ENCODE data around the gene CSTF1. TPM values are rescaled to one million over a fixed set of nuclear protein-coding genes. Genes with fewer than 3 reads are reported as not detected.
A peak's percentile ranks its signal among the peaks of the same experiment; 100 is the strongest.

CSTF1 gene
- total and polyA plus RNA-seq, 2 donors (not counting 1 experiment from before 2014, with no cell fraction given): 31.2 to 55.2 TPM

- Histone ChIP-seq H3K27me3 (ENCODE audit: control insufficient read depth, insufficient read depth, low read length) (no peaks in the 10 kb centered on the region), H3K79me2 (ENCODE audit: control insufficient read depth, insufficient read depth, low read length) (peaks cover 51% of the 10 kb centered on the region), H3K4me1 (ENCODE audit: control insufficient read depth, extremely low read depth, insufficient read depth, low read length) (no peaks in the 10 kb centered on the region), H3K4me2 (ENCODE audit: extremely low read depth, insufficient read depth, low read length) (no peak overlapping the region), H3K27ac (ENCODE audit: insufficient read depth, low read length) (no peak overlapping the region), H3K9ac (ENCODE audit: insufficient read depth, low read length) (no peak overlapping the region), H2AFZ (ENCODE audit: low read length) (no peak overlapping the region), H3K36me3 (ENCODE audit: control insufficient read depth, insufficient read depth, low read length) (peaks cover 7% of the 10 kb centered on the region), H3K9me3 (ENCODE audit: control insufficient read depth, insufficient read depth, low read depth, low read length) (no peaks in the 10 kb centered on the region), H4K20me1 (ENCODE audit: control insufficient read depth, extremely low read depth, insufficient read depth, low read length) (no peaks in the 10 kb centered on the region), H3K4me3 (replicated peaks in 1 of 4; ENCODE audit: control extremely low read depth in 1 of 4, insufficient read depth in 1 of 4, low read depth in 3 of 4, low read length in 4 of 4) (no peak overlapping the region)
- no peak for DNase-seq (ENCODE audit: low read depth in 2 of 2)
- TF ChIP-seq CTCF (conservative IDR thresholded peaks at IDR 0.05 in 1 of 2, IDR thresholded peaks at IDR 0.05 in 1 of 2; ENCODE audit: low read depth in 1 of 2, low read length in 2 of 2) (no peak), EZH2 (IDR thresholded peaks at IDR 0.05; ENCODE audit: low read length, missing control alignments) (no peak)
These were observed 14.1 kb upstream of the CSTF1 start for GRCh38 chr20:56378386-56378785.

- Histone ChIP-seq H3K9ac (ENCODE audit: insufficient read depth, low read length) (no peak overlapping the region), H3K79me2 (ENCODE audit: control insufficient read depth, insufficient read depth, low read length) (peaks cover 58% of the 10 kb centered on the region), H3K4me1 (ENCODE audit: control insufficient read depth, extremely low read depth, insufficient read depth, low read length) (no peaks in the 10 kb centered on the region), H3K9me3 (ENCODE audit: control insufficient read depth, insufficient read depth, low read depth, low read length) (no peaks in the 10 kb centered on the region), H3K4me2 (ENCODE audit: extremely low read depth, insufficient read depth, low read length) (no peak overlapping the region), H3K27me3 (ENCODE audit: control insufficient read depth, insufficient read depth, low read length) (no peaks in the 10 kb centered on the region), H2AFZ (ENCODE audit: low read length) (no peak overlapping the region), H3K36me3 (ENCODE audit: control insufficient read depth, insufficient read depth, low read length) (peaks cover 7% of the 10 kb centered on the region), H3K4me3 (replicated peaks in 1 of 4; ENCODE audit: control extremely low read depth in 1 of 4, insufficient read depth in 1 of 4, low read depth in 3 of 4, low read length in 4 of 4) (no peak overlapping the region), H4K20me1 (ENCODE audit: control insufficient read depth, extremely low read depth, insufficient read depth, low read length) (no peaks in the 10 kb centered on the region), H3K27ac (ENCODE audit: insufficient read depth, low read length) (no peak overlapping the region)
- DNase-seq (ENCODE audit: low read depth in 2 of 2): peak; percentile 52 to 87
- no peak for TF ChIP-seq CTCF (conservative IDR thresholded peaks at IDR 0.05 in 1 of 2, IDR thresholded peaks at IDR 0.05 in 1 of 2; ENCODE audit: low read depth in 1 of 2, low read length in 2 of 2)
- no peak for TF ChIP-seq EZH2 (IDR thresholded peaks at IDR 0.05; ENCODE audit: low read length, missing control alignments)
These were observed 12.1 kb upstream of the CSTF1 start for GRCh38 chr20:56380375-56380774.

DNA sequence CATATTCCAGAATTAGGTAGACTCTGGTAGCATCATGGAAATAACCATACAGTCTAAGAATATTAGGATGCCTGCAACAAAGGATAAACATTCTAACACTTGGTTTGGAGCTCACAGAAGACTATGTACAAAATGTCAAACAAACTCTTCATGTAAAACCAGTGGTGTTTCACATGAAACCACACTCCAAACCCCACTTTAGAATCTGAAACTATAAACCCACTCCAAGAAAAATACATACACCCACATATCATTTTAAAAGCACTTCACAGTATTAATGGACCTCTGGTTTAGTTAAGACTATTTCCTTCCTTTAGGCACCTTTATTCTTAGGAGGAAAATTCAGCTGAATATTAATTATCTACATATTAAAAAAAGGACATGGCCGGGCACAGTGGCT, 10.9 kb upstream of the CSTF1 start:
- no peak for TF ChIP-seq CTCF (conservative IDR thresholded peaks at IDR 0.05 in 1 of 2, IDR thresholded peaks at IDR 0.05 in 1 of 2; ENCODE audit: low read depth in 1 of 2, low read length in 2 of 2)
- TF ChIP-seq EZH2 (IDR thresholded peaks at IDR 0.05; ENCODE audit: low read length, missing control alignments): no peak
- Histone ChIP-seq H3K79me2 (ENCODE audit: control insufficient read depth, insufficient read depth, low read length) (peaks cover 58% of the 10 kb centered on the region), H3K27ac (ENCODE audit: insufficient read depth, low read length) (no peak overlapping the region), H2AFZ (ENCODE audit: low read length) (no peak overlapping the region), H3K9me3 (ENCODE audit: control insufficient read depth, insufficient read depth, low read depth, low read length) (no peaks in the 10 kb centered on the region), H4K20me1 (ENCODE audit: control insufficient read depth, extremely low read depth, insufficient read depth, low read length) (no peaks in the 10 kb centered on the region), H3K4me2 (ENCODE audit: extremely low read depth, insufficient read depth, low read length) (no peak overlapping the region), H3K9ac (ENCODE audit: insufficient read depth, low read length) (no peak overlapping the region), H3K4me1 (ENCODE audit: control insufficient read depth, extremely low read depth, insufficient read depth, low read length) (no peaks in the 10 kb centered on the region), H3K36me3 (ENCODE audit: control insufficient read depth, insufficient read depth, low read length) (peaks cover 12% of the 10 kb centered on the region), H3K27me3 (ENCODE audit: control insufficient read depth, insufficient read depth, low read length) (no peaks in the 10 kb centered on the region), H3K4me3 (replicated peaks in 1 of 4; ENCODE audit: control extremely low read depth in 1 of 4, insufficient read depth in 1 of 4, low read depth in 3 of 4, low read length in 4 of 4) (no peak overlapping the region)
- no peak for DNase-seq (ENCODE audit: low read depth in 2 of 2)
